DND-41 (cell line): Measurements from ENCODE around the gene TGFBR3L.
A peak's percentile ranks its signal among the peaks of the same experiment; 100 is the strongest.

Source experiments
- ATAC-seq: fragments of 200-7000 bp; cut with Tn5 transposase; 3 replicates; pipeline ENCODE4 v1.9.1; 2021; ENCODE audit warnings: low read depth; ENCODE audit not compliant: insufficient read depth
- DNase-seq: peaks from one replicate; pipeline ENCODE4 v3.0.0-alpha.2; 2020
- H2AFZ ChIP-seq: 2 replicates; pipeline ENCODE4 v1.6.0; 2012; ENCODE audit warnings: low read depth, low read length
- H3K27ac ChIP-seq: 2 replicates; pipeline ENCODE4 v1.5.1; 2012; ENCODE audit warnings: low read length, inconsistent platforms
- H3K27me3 ChIP-seq: fragments of 200-600 bp; sonication (generic); 2 replicates; pipeline ENCODE4 v1.6.0; 2012; ENCODE audit warnings: low read length, mild to moderate bottlenecking, inconsistent platforms; ENCODE audit not compliant: insufficient read depth, poor library complexity
- H3K36me3 ChIP-seq: 2 replicates; pipeline ENCODE4 v1.5.1; 2012; ENCODE audit warnings: low read length, inconsistent platforms; ENCODE audit not compliant: insufficient read depth
- H3K4me1 ChIP-seq: 2 replicates; pipeline ENCODE4 v1.5.1; 2012; ENCODE audit warnings: mild to moderate bottlenecking, low read length; ENCODE audit not compliant: insufficient read depth
- H3K4me2 ChIP-seq: 2 replicates; pipeline ENCODE4 v1.6.0; 2012; ENCODE audit warnings: mild to moderate bottlenecking, moderate library complexity, low read length, inconsistent platforms; ENCODE audit not compliant: insufficient read depth
- H3K4me3 ChIP-seq, 2 experiments: fragments of 200-600 bp in 1 of 2; shearing (Covaris generic) in 1 of 2; 2 replicates each; pipeline ENCODE4 v1.5.1; 2012 to 2016; ENCODE audit warnings: inconsistent platforms in 2 of 2, low read length in 2 of 2, mild to moderate bottlenecking in 2 of 2, low read depth in 1 of 2, moderate library complexity in 1 of 2
- H3K79me2 ChIP-seq: 2 replicates; pipeline ENCODE4 v1.6.0; 2012; ENCODE audit warnings: low read length, inconsistent platforms; ENCODE audit not compliant: insufficient read depth
- H3K9ac ChIP-seq: 2 replicates; pipeline ENCODE4 v1.6.0; 2012; ENCODE audit warnings: low read depth, mild to moderate bottlenecking, inconsistent platforms, low read length, moderate library complexity
- H3K9me3 ChIP-seq: 2 replicates; pipeline ENCODE4 v1.5.1; 2012; ENCODE audit warnings: low read length, moderate library complexity, mild to moderate bottlenecking, inconsistent platforms; ENCODE audit not compliant: insufficient read depth, severe bottlenecking
- H4K20me1 ChIP-seq: 2 replicates; pipeline ENCODE4 v1.6.0; 2012; ENCODE audit warnings: low read length; ENCODE audit not compliant: insufficient read depth
- CTCF ChIP-seq: IDR thresholded peaks from 2 replicates; pipeline ENCODE4 v1.5.1; 2012; ENCODE audit warnings: borderline replicate concordance, low read length, moderate library complexity, mild to moderate bottlenecking; ENCODE audit not compliant: poor library complexity, severe bottlenecking; ENCODE audit errors: extremely low read depth
- EZH2 ChIP-seq: IDR thresholded peaks from 3 replicates; pipeline ENCODE4 v1.6.1; 2012; ENCODE audit warnings: borderline replicate concordance, low read depth, mild to moderate bottlenecking, moderate library complexity, low read length, inconsistent platforms; ENCODE audit not compliant: severe bottlenecking

Gene TGFBR3L

GRCh38 chr19:7914598-7915045 is at the start of gene TGFBR3L:
TGFBR3L (plus strand) TSS chr19:7914830.
- H3K27me3 ChIP-seq: peaks cover 12% of the 10 kb centered on the region
- no peaks in the 10 kb centered on the region for H3K9me3 ChIP-seq
- H3K79me2 ChIP-seq: 0 out of 2 replicates have a peak, but pooled peaks cover 3% of the 10 kb centered on the region
- no peak within 1 kb of the TSS for H3K27ac ChIP-seq
- 0 out of 3 replicates have a peak, but pooled peaks have one; percentile 7 for ATAC-seq
- H4K20me1 ChIP-seq: peaks cover 34% of the 10 kb centered on the region
- no peak within 1 kb of the TSS for H3K4me3 ChIP-seq
- peaks cover 12% of the 10 kb centered on the region for H3K4me1 ChIP-seq
- no peak within 1 kb of the TSS for H3K9ac ChIP-seq
- H3K4me2 ChIP-seq: no peak within 1 kb of the TSS
- DNase-seq: no peak
- peaks cover 35% of the 10 kb centered on the region for H3K36me3 ChIP-seq
- TF ChIP-seq CTCF: no peak
- no peak for TF ChIP-seq EZH2
- H2AFZ ChIP-seq: no peak within 1 kb of the TSS

- Histone ChIP-seq H3K79me2 (no peaks in the 10 kb centered on the region), H3K9me3 (no peaks in the 10 kb centered on the region), H3K9ac (no peak overlapping the region), H3K4me1 (peaks cover 20% of the 10 kb centered on the region), H3K27ac (no peak overlapping the region), H2AFZ (no peak overlapping the region), H4K20me1 (peaks cover 11% of the 10 kb centered on the region; the same call in 1 of the 2 replicates), H3K27me3 (no peaks in the 10 kb centered on the region), H3K36me3 (peaks cover 6% of the 10 kb centered on the region; the same call in 1 of the 2 replicates), H3K4me3 (no peak overlapping the region), H3K4me2 (no peak overlapping the region)
- TF ChIP-seq CTCF (no peak), EZH2 (no peak)
- no peak for ATAC-seq
- no peak for DNase-seq
Measured at GRCh38 chr19:7865262-7865911, 49.2 kb upstream of the TGFBR3L start.

- ATAC-seq (no peak), DNase-seq (no peak)
- Histone ChIP-seq H3K27me3 (no peaks in the 10 kb centered on the region), H3K4me1 (peaks cover 20% of the 10 kb centered on the region), H4K20me1 (0 out of 2 replicates have a peak, but pooled peaks cover 8% of the 10 kb centered on the region), H3K4me2 (no peak overlapping the region), H3K36me3 (peaks cover 6% of the 10 kb centered on the region; the same call in 1 of the 2 replicates), H3K4me3 (no peak overlapping the region), H3K27ac (no peak overlapping the region), H2AFZ (no peak overlapping the region), H3K9me3 (no peaks in the 10 kb centered on the region), H3K79me2 (no peaks in the 10 kb centered on the region), H3K9ac (no peak overlapping the region)
- TF ChIP-seq EZH2: no peak
- TF ChIP-seq CTCF: no peak
Measured at GRCh38 chr19:7866399-7867091, 48.1 kb upstream of the TGFBR3L start.
